KG1 (cell line): ENCODE data around the gene ZNF366.

Source experiments
- DNase-seq: peaks from one replicate; lab custom pipeline; 2025; lab: John Stamatoyannopoulos, UW

Gene ZNF366

GRCh38 chr5:72402959-72403628, 104.1 kb downstream of the ZNF366 start:
- DNase-seq, result no peak

DNA sequence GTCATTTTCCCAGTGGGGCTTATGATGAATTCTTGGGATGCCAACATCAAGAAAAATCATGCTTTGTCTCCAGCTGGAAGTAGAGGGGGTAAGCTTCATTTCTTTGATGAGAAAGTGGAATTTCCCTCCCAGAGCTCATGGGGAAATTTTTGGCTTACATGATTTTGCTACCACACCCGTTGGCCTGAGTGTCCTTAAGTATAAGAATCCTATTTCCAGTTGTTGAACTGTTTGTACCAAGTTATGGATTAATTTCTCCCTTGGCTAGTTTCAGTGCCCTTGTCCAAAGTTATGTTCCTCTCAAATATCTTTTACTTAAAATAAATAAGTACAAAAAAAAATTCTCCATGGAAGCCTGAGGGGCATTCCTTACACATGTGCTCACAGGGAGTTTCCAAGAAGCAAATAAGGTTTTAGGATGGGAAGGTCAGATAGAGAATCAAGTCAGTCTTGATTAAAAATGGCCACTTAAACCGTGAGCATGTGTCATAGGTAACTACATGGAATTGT, 104.8 kb downstream of the ZNF366 start:
- no peak for DNase-seq

DNA sequence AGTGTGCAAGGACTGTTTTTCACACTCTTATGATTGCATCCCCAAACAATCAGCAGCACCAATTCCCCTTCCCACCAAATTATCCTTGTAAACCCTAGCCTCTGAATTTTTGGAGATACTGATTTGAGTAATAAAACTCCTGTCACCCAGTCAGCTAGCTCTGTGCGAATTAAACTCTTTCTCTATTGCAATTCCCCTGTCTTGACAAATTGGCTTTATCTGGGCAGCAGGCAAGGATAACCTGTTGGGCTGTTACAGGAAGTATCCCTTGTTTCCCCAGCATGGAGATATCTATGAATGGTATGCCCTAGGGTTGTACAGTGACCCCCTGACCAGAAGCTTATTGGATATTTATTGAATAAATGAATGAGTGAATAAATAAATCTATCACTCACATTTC, 106.3 kb downstream of the ZNF366 start:
- no peak for DNase-seq

DNA sequence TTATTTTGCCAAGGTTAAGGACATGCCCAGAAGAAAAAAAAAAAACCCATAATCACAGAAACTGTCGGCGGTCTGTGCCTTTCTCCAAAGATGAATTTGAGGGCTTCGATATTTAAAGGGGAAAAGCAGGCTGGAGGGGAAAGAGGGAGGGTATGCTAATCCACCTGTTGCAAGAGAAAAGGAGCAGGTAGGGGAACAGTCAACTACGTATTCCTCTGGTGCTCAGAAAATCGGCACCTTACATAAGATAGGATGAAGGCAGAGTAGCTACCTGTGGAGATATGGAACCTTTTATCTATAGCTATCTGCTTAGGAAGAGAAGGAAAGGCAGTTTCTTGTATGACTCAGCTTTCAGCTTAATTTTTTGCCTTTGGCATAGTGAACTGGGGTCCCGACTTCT, 109.4 kb downstream of the ZNF366 start:
- no peak for DNase-seq

DNA sequence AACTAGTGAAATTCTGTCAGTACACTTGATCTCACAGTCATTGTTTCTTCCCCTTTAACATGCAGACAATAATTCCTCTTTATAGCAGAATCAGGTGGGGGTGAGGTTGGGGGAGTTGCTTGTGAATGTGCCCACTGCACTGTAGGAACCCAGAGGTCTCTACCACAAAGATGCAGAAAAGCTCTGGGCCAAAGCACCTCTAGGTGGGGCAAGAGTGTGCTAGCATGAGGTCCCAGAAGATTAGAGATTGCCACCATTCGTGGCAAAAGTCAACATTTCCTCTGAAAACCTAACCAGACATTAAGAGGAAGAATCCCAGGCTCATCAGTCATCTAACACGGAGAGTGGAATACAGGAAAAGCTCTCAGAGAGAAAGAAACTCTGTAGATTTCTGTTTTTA, 112.5 kb downstream of the ZNF366 start:
- peak; percentile 4 for DNase-seq

DNA sequence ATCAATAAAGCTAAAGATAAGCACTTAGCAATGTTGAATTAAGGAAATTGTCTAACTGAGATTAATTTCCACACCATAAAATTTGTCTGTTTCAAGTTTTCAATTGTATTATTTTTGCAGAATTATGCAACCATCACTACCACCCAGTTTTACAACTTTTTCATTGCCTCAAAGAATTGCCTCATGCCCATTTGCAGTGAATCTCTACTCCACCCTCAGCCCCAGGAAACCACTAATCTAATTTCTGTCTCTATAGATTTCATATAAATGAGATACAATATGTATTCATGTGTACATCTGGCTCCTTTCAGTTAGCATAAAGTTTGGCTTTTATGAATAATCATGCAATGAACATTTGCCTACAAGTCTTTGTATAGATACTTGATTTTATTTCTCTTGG, 114.2 kb downstream of the ZNF366 start:
- no peak for DNase-seq
